Brain microvascular endothelial cell (primary cell): Measurements from ENCODE around the gene RAB8A.

Experiments used
- DNase-seq: peaks from one replicate; pipeline ENCODE4 v3.0.0-alpha.2; 2020
- H3K27ac ChIP-seq: fragments of 250-450 bp; sonication (Bioruptor Pico); 2 replicates; pipeline ENCODE4 v1.5.1; 2020; ENCODE audit warnings: mild to moderate bottlenecking, moderate library complexity
- H3K27me3 ChIP-seq: fragments of 250-450 bp; sonication (Bioruptor Pico); replicated peaks from 2 replicates; pipeline ENCODE4 v1.5.1; 2020; ENCODE audit warnings: mild to moderate bottlenecking
- H3K36me3 ChIP-seq: fragments of 250-450 bp; sonication (Bioruptor Pico); replicated peaks from 2 replicates; pipeline ENCODE4 v1.5.1; 2020; ENCODE audit warnings: mild to moderate bottlenecking
- H3K4me3 ChIP-seq: 2 replicates; pipeline ENCODE4 v1.5.1; 2011; ENCODE audit warnings: low read depth, mild to moderate bottlenecking, control low read depth, low read length, moderate library complexity
- CTCF ChIP-seq: IDR thresholded peaks from 2 replicates; pipeline ENCODE4 v1.5.1; 2011; ENCODE audit warnings: low read depth, mild to moderate bottlenecking, moderate library complexity, low read length, control low read depth, inconsistent platforms; ENCODE audit errors: missing control alignments
- in situ Hi-C: cut with HindIII; loops from 2 replicates; pipeline ENCODE4 v1.10.0; 2017; ENCODE audit warnings: low sequenced_read_pairs, low pct_ligation_motif_present

The RAB8A gene

GRCh38 chr19:16141043-16141442 is 29.4 kb downstream of the RAB8A start:
- no peak for DNase-seq
- in situ Hi-C loops: no loop called here
- no peaks in the 10 kb centered on the region for H3K36me3 ChIP-seq
- TF ChIP-seq CTCF: no peak
- no peak overlapping the region for H3K27ac ChIP-seq
- no peaks in the 10 kb centered on the region for H3K27me3 ChIP-seq
- no peak overlapping the region for H3K4me3 ChIP-seq

- Histone ChIP-seq H3K36me3 (no peaks in the 10 kb centered on the region), H3K4me3 (no peak overlapping the region), H3K27ac (no peak overlapping the region), H3K27me3 (no peaks in the 10 kb centered on the region)
- DNase-seq: no peak
- in situ Hi-C loops: no loop called here
- no peak for TF ChIP-seq CTCF
Measured at GRCh38 chr19:16142032-16142580, 30.4 kb downstream of the RAB8A start.

GRCh38 chr19:16143399-16144215 is 31.9 kb downstream of the RAB8A start, which contains the start of gene HSH2D:
TSS of gene HSH2D (plus strand) at chr19:16143685. CDS start at chr19:16148751, 5,066 bp downstream.
- Histone ChIP-seq H3K4me3 (no peak within 1 kb of the TSS), H3K27ac (no peak within 1 kb of the TSS), H3K27me3 (no peaks in the 10 kb centered on the region), H3K36me3 (no peaks in the 10 kb centered on the region)
- in situ Hi-C loops: no loop called here
- TF ChIP-seq CTCF: no peak
- no peak for DNase-seq

GRCh38 chr19:16144216-16144581 is 32.5 kb downstream of the RAB8A start:
- no peak overlapping the region for H3K27ac ChIP-seq

GRCh38 chr19:16146112-16146511 is 34.4 kb downstream of the RAB8A start:
- TF ChIP-seq CTCF: no peak
- in situ Hi-C loops: no loop called here

More at GRCh38 chr19:16144216-16144581, 32.5 kb downstream of the RAB8A start:
- DNase-seq: no peak
- in situ Hi-C loops: no loop called here
- TF ChIP-seq CTCF: no peak
- H3K4me3 ChIP-seq: no peak overlapping the region
- H3K36me3 ChIP-seq: no peaks in the 10 kb centered on the region
- no peaks in the 10 kb centered on the region for H3K27me3 ChIP-seq

More at GRCh38 chr19:16146112-16146511, 34.4 kb downstream of the RAB8A start:
- Histone ChIP-seq H3K4me3 (no peak overlapping the region), H3K27me3 (no peaks in the 10 kb centered on the region), H3K27ac (no peak overlapping the region), H3K36me3 (no peaks in the 10 kb centered on the region)
- no peak for DNase-seq
